SK-N-SH treated with all-trans-retinoic acid at 6 μM for 48 hours (cell line): ENCODE measurements around the gene GON7.
"Not testable (repeated sequence)": the region's sequence is repeated elsewhere in the genome, so short reads cannot be mapped to it uniquely, and the experiment has no call there.

ENCODE experiments used
- ATAC-seq: fragments of 200-7000 bp; cut with Tn5 transposase; 3 replicates; pipeline ENCODE4 v1.9.1; 2020; ENCODE audit warnings: mild to moderate bottlenecking, moderate library complexity
- ARNTL ChIP-seq: fragments of 450-650 bp; formaldehyde crosslinking; IDR thresholded peaks from 2 replicates; pipeline ENCODE4 v1.5.0; 2020; ENCODE audit warnings: low read depth, mild to moderate bottlenecking, moderate library complexity, borderline replicate concordance
- BACH2 ChIP-seq: fragments of 250-450 bp; sonication (Bioruptor Pico); IDR thresholded peaks from 2 replicates; pipeline ENCODE4 v1.9.0; 2021; ENCODE audit warnings: mild to moderate bottlenecking, borderline replicate concordance
- CREB5 ChIP-seq: fragments of 250-450 bp; sonication (Bioruptor Pico); IDR thresholded peaks from 2 replicates; pipeline ENCODE4 v1.5.1; 2020; ENCODE audit warnings: low read depth, mild to moderate bottlenecking, moderate library complexity
- CSDC2 ChIP-seq: fragments of 250-450 bp; sonication (Bioruptor Pico); IDR thresholded peaks from 2 replicates; pipeline ENCODE4 v1.5.0; 2020; ENCODE audit warnings: mild to moderate bottlenecking, moderate library complexity
- CSRNP3 ChIP-seq: fragments of 250-450 bp; sonication (Bioruptor Pico); IDR thresholded peaks from 2 replicates; pipeline ENCODE4 v1.5.1; 2021; ENCODE audit warnings: mild to moderate bottlenecking, moderate library complexity
- GLIS3 ChIP-seq: fragments of 250-450 bp; sonication (Bioruptor Pico); IDR thresholded peaks from 2 replicates; pipeline ENCODE4 v1.5.0; 2020; ENCODE audit warnings: mild to moderate bottlenecking, moderate library complexity
- ISL1 ChIP-seq: fragments of 250-450 bp; sonication (Bioruptor Pico); IDR thresholded peaks from 2 replicates; pipeline ENCODE4 v2.1.2; 2022; ENCODE audit warnings: mild to moderate bottlenecking, moderate library complexity
- OSR1 ChIP-seq: fragments of 250-450 bp; sonication (Bioruptor Pico); IDR thresholded peaks from 2 replicates; pipeline ENCODE4 v1.8.0; 2022; ENCODE audit warnings: moderate library complexity, mild to moderate bottlenecking, inconsistent platforms
- POU6F1 ChIP-seq: fragments of 250-450 bp; sonication (Bioruptor Pico); IDR thresholded peaks from 2 replicates; pipeline ENCODE4 v1.8.0; 2021; ENCODE audit warnings: low read depth, mild to moderate bottlenecking, moderate library complexity, borderline replicate concordance
- PPARA ChIP-seq: fragments of 250-450 bp; sonication (Bioruptor Pico); IDR thresholded peaks from 2 replicates; pipeline ENCODE4 v1.5.0; 2020; ENCODE audit warnings: mild to moderate bottlenecking, borderline replicate concordance
- SNAI2 ChIP-seq: fragments of 250-450 bp; sonication (Bioruptor Pico); IDR thresholded peaks from 2 replicates; pipeline ENCODE4 v1.5.0; 2020; ENCODE audit warnings: mild to moderate bottlenecking, moderate library complexity
- TCF4 ChIP-seq: fragments of 250-450 bp; sonication (Bioruptor Pico); IDR thresholded peaks from 2 replicates; pipeline ENCODE4 v1.8.0; 2021; ENCODE audit warnings: mild to moderate bottlenecking, moderate library complexity, borderline replicate concordance
- TOX ChIP-seq: fragments of 250-450 bp; sonication (Bioruptor Pico); IDR thresholded peaks from 2 replicates; pipeline ENCODE4 v1.8.0; 2021; ENCODE audit warnings: mild to moderate bottlenecking, moderate library complexity, borderline replicate concordance
- TSHZ2 ChIP-seq: fragments of 250-450 bp; sonication (Bioruptor Pico); IDR thresholded peaks from 2 replicates; pipeline ENCODE4 v1.5.0; 2020; ENCODE audit warnings: mild to moderate bottlenecking, moderate library complexity
- ZC3H10 ChIP-seq: fragments of 250-450 bp; sonication (Bioruptor Pico); IDR thresholded peaks from 2 replicates; pipeline ENCODE4 v1.5.1; 2021; ENCODE audit warnings: mild to moderate bottlenecking, moderate library complexity
- ZFP30 ChIP-seq: fragments of 450-650 bp; formaldehyde crosslinking; IDR thresholded peaks from 2 replicates; pipeline ENCODE4 v1.5.0; 2022; ENCODE audit warnings: mild to moderate bottlenecking, moderate library complexity
- ZNF565 ChIP-seq: fragments of 450-650 bp; formaldehyde crosslinking; conservative IDR thresholded peaks from 2 replicates; pipeline ENCODE4 v1.5.0; 2020; ENCODE audit warnings: low read depth, mild to moderate bottlenecking, moderate library complexity
- ZNF70 ChIP-seq: fragments of 450-650 bp; formaldehyde crosslinking; IDR thresholded peaks from 2 replicates; pipeline ENCODE4 v1.5.0; 2020; ENCODE audit warnings: mild to moderate bottlenecking, moderate library complexity
- ZNF8 ChIP-seq: fragments of 450-650 bp; formaldehyde crosslinking; IDR thresholded peaks from 2 replicates; pipeline ENCODE4 v1.5.0; 2020; ENCODE audit warnings: mild to moderate bottlenecking, moderate library complexity

GON7 gene

GRCh38 chr14:93183596-93184317, 23.1 kb downstream of the GON7 start:
- no peak; the same call in 2 of the 3 replicates for ATAC-seq
- TF ChIP-seq CSDC2 (CRISPR knock-in tag) (no peak), TSHZ2 (no peak), GLIS3 (CRISPR knock-in tag) (no peak), ZFP30 (no peak), ZNF70 (CRISPR knock-in tag) (no peak), BACH2 (no peak), OSR1 (CRISPR knock-in tag) (no peak), TCF4 (CRISPR knock-in tag) (no peak)

- ATAC-seq, result no peak
Observed at GRCh38 chr14:93175492-93175891, 31.4 kb downstream of the GON7 start.

GRCh38 chr14:93174731-93175130, 32.1 kb downstream of the GON7 start:
- ATAC-seq, result not testable (repeated sequence)

More at GRCh38 chr14:93175492-93175891, 31.4 kb downstream of the GON7 start:
- TF ChIP-seq ZNF70 (CRISPR knock-in tag) (no peak), CREB5 (no peak), ZNF565 (CRISPR knock-in tag) (no peak), SNAI2 (CRISPR knock-in tag) (no peak), ARNTL (CRISPR knock-in tag) (no peak), PPARA (CRISPR knock-in tag) (no peak), ZNF8 (CRISPR knock-in tag) (no peak), CSRNP3 (no peak), OSR1 (CRISPR knock-in tag) (no peak), POU6F1 (CRISPR knock-in tag) (no peak), TCF4 (CRISPR knock-in tag) (no peak), TOX (CRISPR knock-in tag) (no peak), CSDC2 (CRISPR knock-in tag) (no peak), ISL1 (no peak), BACH2 (no peak)

- peak; percentile 71 for ATAC-seq
- TF ChIP-seq ARNTL (CRISPR knock-in tag), result no peak
- no peak for TF ChIP-seq CREB5
- no peak for TF ChIP-seq ZNF565 (CRISPR knock-in tag)
- no peak for TF ChIP-seq ZFP30
- no peak for TF ChIP-seq ISL1
- TF ChIP-seq ZC3H10, result no peak
- no peak for TF ChIP-seq GLIS3 (CRISPR knock-in tag)
- no peak for TF ChIP-seq ZNF70 (CRISPR knock-in tag)
- TF ChIP-seq, all 23 proteins: peak for 0
Observed at GRCh38 chr14:93173943-93174395, 32.9 kb downstream of the GON7 start.
